AG08395 (cell line): ENCODE measurements around the gene MADCAM1.
"Not testable (repeated sequence)": the region's sequence is repeated elsewhere in the genome, so short reads cannot be mapped to it uniquely, and the experiment has no call there.

ENCODE experiments used
- DNase-seq: peaks from one replicate; pipeline ENCODE4 v3.0.0; 2012; ENCODE audit warnings: mixed read lengths, low spot score

Gene MADCAM1

GRCh38 chr19:496112-496665, at the start of gene MADCAM1:
Gene MADCAM1 (plus strand): TSS chr19:496486. CDS start chr19:496500, 14 bp downstream.
- DNase-seq = no peak

DNA sequence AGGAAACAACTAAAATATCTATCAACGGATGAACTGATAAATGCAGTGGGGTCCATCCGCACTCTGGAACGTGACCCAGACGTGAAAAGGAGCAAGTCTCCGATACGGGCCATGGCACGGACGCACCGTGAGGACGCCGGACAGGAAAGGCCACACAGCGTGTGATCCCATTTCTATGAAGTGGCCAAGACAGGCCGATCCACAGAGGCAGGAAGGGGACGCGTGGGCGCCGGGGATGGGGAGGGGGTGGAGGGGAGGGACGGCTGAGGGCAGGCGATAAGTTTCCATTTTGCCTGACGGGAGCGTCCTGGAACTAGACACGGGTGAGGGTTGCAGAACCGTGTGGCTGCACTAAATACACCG, 49.2 kb upstream of the MADCAM1 start:
- no peak for DNase-seq

- no peak for DNase-seq
Measured at GRCh38 chr19:447816-448560, 48.3 kb upstream of the MADCAM1 start.

GRCh38 chr19:449916-450315, 46.4 kb upstream of the MADCAM1 start:
- DNase-seq = no peak

DNA sequence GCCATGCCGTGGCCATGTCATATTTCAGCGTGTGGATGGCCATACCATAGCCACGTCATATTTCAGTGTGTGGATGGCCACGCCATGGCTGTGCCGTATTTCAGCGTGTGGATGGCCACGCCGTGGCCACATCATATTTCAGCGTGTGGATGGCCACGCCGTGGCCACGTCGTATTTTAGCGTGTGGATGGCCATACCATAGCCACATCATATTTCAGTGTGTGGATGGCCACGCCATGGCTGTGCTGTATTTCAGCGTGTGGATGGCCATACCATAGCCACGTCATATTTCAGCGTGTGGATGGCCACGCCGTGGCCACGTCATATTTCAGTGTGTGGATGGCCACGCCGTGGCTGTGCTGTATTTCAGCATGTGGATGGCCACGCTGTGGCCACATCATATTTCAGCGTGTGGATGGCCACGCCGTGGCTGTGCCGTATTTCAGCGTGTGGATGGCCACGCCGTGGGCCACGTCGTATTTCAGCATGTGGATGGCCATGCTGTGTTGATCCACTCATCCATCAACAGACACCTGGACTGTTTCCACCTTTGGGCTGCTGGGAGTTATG, 45.3 kb upstream of the MADCAM1 start:
- not testable (repeated sequence) for DNase-seq

GRCh38 chr19:452829-453228, 43.5 kb upstream of the MADCAM1 start:
- no peak for DNase-seq

- DNase-seq = no peak
Measured at GRCh38 chr19:453606-454005, 42.7 kb upstream of the MADCAM1 start.

- no peak for DNase-seq
Measured at GRCh38 chr19:455031-455705, 41.1 kb upstream of the MADCAM1 start.

GRCh38 chr19:455851-456546, 40.3 kb upstream of the MADCAM1 start:
- DNase-seq = no peak

DNA sequence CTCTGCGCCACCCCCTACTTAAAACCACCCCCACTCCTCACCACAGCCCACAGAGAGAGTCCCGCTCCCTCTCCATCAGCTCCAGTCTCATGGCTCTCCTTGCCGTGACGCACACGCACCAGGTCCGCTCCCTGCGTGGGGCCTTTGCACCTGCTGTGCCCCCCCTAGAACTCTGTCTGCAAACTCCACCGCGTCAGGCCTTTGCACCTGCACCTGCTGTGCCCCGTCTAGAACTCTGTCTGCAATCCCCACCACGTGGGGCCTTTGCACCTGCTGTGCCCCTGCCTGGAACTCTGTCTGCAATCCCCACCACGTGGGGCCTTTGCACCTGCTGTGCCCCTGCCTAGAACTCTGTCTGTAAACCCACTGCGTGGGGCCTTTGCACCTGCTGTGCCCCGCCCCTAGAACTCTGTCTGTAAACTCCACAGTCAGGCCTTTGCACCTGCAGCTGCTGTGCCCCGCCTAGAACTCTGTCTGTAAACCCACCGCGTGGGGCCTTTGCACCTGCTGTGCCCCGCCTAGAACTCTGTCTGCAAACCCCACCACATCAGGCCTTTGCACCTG, 39.7 kb upstream of the MADCAM1 start:
- no peak for DNase-seq

DNA sequence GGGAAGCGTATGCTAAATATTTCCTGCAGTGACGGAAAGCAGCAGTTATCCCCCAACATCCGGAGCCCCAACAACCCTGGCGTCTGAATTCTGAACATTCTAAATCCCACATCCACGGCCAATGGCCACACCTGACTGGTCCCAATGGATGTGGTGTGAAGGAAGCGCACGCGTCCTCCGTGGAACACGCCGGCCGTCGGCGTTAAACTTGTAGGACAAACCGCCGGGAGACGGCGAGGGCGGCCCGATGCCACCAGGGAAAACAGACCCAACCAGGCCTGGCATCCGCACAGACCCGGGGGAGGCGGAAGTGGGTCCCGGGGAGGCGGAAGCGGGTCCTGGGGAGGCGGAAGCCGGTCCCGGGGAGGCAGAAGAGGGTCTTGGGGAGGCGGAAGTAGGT, 38.6 kb upstream of the MADCAM1 start:
- DNase-seq = no peak

DNA sequence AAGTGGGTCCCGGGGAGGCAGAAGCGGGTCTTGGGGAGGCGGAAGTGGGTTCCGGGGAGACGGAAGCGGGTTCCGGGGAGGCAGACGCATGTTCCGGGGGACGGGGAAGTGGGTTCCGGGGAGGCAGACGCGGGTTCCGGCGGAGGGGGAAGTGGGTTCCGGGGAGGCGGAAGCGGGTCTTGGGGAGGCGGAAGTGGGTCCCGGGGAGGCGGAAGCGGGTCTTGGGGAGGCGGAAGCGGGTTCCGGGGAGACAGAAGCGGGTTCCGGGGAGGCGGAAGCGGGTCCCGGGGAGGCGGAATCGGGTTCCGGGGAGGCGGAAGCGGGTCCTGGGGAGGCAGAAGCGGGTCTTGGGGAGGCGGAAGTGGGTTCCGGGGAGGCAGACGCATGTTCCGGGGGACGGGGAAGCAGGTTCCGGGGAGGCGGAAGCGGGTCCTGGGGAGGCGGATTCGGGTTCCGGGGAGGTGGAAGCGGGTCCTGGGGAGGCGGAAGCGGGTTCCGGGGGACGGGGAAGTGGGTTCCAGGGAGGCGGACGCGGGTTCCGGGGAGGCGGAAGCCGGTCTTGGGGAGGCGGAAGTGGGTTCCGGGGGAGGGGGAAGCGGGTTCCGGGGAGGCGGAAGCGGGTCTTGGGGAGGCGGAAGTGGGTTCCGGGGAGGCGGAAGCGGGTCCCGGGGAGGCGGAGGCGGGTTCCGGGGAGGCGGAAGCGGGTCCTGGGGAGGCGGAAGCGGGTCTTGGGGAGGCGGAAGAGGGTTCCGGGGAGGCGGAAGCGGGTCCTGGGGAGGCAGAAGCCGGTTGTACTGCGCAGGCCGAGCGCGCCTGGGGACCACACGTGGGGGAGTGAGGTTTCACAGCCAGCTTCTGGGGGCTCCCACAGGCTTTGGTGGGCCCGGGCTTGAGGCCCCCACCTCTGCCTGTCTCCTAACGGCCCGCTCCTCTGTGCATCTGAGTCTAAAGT, 37.9 kb upstream of the MADCAM1 start:
- DNase-seq = no peak

- DNase-seq = peak; percentile 53
Measured at GRCh38 chr19:459724-460511, 36.4 kb upstream of the MADCAM1 start.

DNA sequence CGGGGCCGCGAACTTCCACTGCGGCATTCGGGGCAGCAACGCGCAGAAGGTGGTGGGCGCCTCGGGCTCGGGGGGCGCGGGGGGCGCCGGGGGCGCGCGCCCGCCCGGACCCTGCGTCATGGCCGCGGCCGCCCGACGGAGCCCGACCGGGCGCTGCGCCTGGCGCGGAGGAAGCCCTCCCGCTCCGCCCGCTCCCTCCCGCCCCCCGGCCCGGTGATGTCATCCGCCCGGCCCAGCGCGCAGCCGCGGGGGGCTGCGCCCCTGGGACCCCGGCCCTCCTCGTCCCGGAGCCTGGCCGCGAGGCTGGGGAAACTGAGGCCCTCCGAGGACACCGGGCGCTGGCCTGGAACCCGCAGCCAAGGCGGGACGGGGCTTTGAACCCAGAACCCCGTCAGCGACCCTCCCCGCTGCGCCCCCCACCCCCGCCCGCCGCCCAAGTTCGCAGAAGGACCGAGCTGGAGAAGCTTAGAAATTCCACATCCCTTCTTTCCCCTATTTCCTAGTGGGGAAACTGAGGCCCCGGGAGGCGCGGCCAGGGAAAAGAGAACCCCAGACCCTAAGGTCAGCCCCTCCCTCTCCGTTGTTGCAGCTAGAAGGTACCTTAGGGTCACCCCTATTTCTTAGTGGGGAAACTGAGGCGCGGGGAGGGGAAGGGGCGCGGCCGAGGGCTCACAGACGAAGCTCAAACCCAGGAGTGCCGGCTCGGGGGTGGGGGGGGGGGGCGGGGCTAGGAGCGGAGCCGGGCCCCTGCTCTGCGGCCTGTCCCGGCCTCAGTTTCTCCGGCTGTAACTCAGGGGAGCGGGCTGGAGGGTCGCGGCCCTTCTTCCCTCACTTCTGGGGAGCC, 35.2 kb upstream of the MADCAM1 start, which contains the start of gene SHC2:
SHC2 (minus strand) TSS at position 157 of the 844 bp plus-strand sequence; CDS start at position 120, 37 bp downstream.
- no peak for DNase-seq

DNA sequence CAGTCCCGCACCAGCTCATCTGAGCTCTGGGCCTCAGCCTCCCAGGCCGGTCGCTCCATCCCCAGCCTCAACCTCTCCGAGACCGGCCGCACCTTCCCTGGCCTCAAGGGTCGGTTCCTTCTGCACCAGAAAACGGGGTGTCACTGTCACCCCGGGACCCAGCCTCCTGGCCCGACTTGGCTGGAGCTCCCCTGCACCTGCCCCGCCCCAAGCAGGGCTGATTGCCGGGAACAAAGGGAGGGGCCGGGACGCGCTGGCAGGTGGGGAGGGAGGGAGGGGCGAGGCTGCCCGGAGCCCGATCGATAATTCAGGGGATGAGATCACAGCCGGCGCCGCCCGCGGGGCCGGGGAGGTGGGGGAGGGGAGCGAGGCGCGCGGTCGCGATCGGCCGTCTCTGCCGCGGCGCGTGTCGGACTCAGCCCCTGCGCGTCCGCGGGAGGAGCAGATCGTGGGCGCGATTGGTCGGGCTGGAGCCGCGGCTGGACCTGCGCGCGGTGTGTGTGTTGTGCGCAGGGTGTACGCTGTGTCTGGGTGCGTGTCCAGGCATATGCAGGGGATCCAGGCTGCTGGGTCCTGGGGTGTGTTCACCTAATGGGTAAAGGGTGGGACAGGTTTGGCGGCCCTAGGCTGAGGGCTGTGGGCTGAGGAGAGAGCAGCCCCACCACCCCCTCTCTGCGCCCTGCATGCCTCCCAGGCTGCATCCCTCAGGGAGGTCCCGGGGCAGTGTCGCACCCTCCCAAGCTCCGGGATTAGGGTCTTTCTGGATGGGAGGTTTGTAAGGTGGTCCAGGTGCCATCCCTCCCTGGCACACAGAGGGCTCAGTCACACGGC, 34.4 kb upstream of the MADCAM1 start:
- no peak for DNase-seq

- DNase-seq = no peak
Measured at GRCh38 chr19:463483-464207, 32.6 kb upstream of the MADCAM1 start.

- no peak for DNase-seq
Measured at GRCh38 chr19:464208-464545, 32.1 kb upstream of the MADCAM1 start.
